HepG2 (cell line): ENCODE data around the gene YAP1. TPM values are rescaled to one million over a fixed set of nuclear protein-coding genes. Genes with fewer than 3 reads are reported as not detected.

Experiments
- FLYWCH1 ChIP-seq: sonication (generic); formaldehyde crosslinking; IDR thresholded peaks from 2 replicates; pipeline ENCODE4 v1.8.1; 2023; ENCODE audit warnings: mild to moderate bottlenecking, missing genetic modification reagents
- ZNF501 ChIP-seq: sonication (generic); formaldehyde crosslinking; IDR thresholded peaks from 2 replicates; pipeline ENCODE4 v1.5.1; 2020; ENCODE audit warnings: mild to moderate bottlenecking, moderate library complexity, missing genetic modification reagents
- polyA plus RNA-seq, 8 experiments: library from polyadenylated mRNA; depleted of rRNA in 3 of 8; stranded (reverse) in 7 of 8; unstranded in 1 of 8; fragments of >200 nt; fragmentation: Illumina TruSeq in 4 of 8; extraction: Trizol in 4 of 8; gene quantifications; 2 replicates each; pipeline versions ENCODE4 v1.2.1 to v1.2.3, GENCODE V29; 2011 to 2016; ENCODE audit warnings: low read depth in 4 of 8, missing spikeins in 1 of 8, mixed read lengths in 1 of 8; ENCODE audit not compliant: insufficient read depth in 1 of 8
- total RNA-seq, 5 experiments: library from RNA; depleted of rRNA; stranded (reverse); fragments of >200 nt; fragmentation: Illumina TruSeq; extraction: Trizol; gene quantifications; 2 replicates each; pipeline ENCODE4 v1.2.3, GENCODE V29; 2016; ENCODE audit warnings: low read depth in 1 of 5
- TF ChIP-seq, protein P1 (sequence below), 2 experiments: fragments of 450-650 bp in 1 of 2; sonication (generic) in 1 of 2; formaldehyde crosslinking in 1 of 2; IDR thresholded peaks; 2 replicates each; pipeline versions ENCODE4 v1.6.1 to v1.8.0; 2016 to 2022; ENCODE audit warnings: antibody characterized with exemption in 1 of 2, mild to moderate bottlenecking in 1 of 2, missing genetic modification reagents in 1 of 2
- TF ChIP-seq, protein P2 (sequence below): sonication (generic); formaldehyde crosslinking; IDR thresholded peaks from one replicate; pipeline ENCODE4 v1.5.1; 2020; ENCODE audit warnings: mild to moderate bottlenecking, missing genetic modification reagents; ENCODE audit errors: not compliant biosample characterization
- TF ChIP-seq, protein P3 (sequence below): sonication (generic); formaldehyde crosslinking; IDR thresholded peaks from 2 replicates; pipeline ENCODE4 v1.8.1; 2022; ENCODE audit warnings: mild to moderate bottlenecking, missing genetic modification reagents

The YAP1 gene
- total and polyA plus RNA-seq, 2 of the 13 experiments (the other 11 are each of a cell fraction or from before 2014, with no cell fraction given): 59.5 to 91.0 TPM

- TF ChIP-seq, protein P1, sequence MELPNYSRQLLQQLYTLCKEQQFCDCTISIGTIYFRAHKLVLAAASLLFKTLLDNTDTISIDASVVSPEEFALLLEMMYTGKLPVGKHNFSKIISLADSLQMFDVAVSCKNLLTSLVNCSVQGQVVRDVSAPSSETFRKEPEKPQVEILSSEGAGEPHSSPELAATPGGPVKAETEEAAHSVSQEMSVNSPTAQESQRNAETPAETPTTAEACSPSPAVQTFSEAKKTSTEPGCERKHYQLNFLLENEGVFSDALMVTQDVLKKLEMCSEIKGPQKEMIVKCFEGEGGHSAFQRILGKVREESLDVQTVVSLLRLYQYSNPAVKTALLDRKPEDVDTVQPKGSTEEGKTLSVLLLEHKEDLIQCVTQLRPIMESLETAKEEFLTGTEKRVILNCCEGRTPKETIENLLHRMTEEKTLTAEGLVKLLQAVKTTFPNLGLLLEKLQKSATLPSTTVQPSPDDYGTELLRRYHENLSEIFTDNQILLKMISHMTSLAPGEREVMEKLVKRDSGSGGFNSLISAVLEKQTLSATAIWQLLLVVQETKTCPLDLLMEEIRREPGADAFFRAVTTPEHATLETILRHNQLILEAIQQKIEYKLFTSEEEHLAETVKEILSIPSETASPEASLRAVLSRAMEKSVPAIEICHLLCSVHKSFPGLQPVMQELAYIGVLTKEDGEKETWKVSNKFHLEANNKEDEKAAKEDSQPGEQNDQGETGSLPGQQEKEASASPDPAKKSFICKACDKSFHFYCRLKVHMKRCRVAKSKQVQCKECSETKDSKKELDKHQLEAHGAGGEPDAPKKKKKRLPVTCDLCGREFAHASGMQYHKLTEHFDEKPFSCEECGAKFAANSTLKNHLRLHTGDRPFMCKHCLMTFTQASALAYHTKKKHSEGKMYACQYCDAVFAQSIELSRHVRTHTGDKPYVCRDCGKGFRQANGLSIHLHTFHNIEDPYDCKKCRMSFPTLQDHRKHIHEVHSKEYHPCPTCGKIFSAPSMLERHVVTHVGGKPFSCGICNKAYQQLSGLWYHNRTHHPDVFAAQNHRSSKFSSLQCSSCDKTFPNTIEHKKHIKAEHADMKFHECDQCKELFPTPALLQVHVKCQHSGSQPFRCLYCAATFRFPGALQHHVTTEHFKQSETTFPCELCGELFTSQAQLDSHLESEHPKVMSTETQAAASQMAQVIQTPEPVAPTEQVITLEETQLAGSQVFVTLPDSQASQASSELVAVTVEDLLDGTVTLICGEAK (IDR thresholded peaks at IDR 0.05): no peak
- TF ChIP-seq, protein P1 (CRISPR knock-in tag; IDR thresholded peaks at IDR 0.05): no peak
- TF ChIP-seq FLYWCH1 (CRISPR knock-in tag): no peak
- no peak for TF ChIP-seq ZNF501
- TF ChIP-seq, protein P2, sequence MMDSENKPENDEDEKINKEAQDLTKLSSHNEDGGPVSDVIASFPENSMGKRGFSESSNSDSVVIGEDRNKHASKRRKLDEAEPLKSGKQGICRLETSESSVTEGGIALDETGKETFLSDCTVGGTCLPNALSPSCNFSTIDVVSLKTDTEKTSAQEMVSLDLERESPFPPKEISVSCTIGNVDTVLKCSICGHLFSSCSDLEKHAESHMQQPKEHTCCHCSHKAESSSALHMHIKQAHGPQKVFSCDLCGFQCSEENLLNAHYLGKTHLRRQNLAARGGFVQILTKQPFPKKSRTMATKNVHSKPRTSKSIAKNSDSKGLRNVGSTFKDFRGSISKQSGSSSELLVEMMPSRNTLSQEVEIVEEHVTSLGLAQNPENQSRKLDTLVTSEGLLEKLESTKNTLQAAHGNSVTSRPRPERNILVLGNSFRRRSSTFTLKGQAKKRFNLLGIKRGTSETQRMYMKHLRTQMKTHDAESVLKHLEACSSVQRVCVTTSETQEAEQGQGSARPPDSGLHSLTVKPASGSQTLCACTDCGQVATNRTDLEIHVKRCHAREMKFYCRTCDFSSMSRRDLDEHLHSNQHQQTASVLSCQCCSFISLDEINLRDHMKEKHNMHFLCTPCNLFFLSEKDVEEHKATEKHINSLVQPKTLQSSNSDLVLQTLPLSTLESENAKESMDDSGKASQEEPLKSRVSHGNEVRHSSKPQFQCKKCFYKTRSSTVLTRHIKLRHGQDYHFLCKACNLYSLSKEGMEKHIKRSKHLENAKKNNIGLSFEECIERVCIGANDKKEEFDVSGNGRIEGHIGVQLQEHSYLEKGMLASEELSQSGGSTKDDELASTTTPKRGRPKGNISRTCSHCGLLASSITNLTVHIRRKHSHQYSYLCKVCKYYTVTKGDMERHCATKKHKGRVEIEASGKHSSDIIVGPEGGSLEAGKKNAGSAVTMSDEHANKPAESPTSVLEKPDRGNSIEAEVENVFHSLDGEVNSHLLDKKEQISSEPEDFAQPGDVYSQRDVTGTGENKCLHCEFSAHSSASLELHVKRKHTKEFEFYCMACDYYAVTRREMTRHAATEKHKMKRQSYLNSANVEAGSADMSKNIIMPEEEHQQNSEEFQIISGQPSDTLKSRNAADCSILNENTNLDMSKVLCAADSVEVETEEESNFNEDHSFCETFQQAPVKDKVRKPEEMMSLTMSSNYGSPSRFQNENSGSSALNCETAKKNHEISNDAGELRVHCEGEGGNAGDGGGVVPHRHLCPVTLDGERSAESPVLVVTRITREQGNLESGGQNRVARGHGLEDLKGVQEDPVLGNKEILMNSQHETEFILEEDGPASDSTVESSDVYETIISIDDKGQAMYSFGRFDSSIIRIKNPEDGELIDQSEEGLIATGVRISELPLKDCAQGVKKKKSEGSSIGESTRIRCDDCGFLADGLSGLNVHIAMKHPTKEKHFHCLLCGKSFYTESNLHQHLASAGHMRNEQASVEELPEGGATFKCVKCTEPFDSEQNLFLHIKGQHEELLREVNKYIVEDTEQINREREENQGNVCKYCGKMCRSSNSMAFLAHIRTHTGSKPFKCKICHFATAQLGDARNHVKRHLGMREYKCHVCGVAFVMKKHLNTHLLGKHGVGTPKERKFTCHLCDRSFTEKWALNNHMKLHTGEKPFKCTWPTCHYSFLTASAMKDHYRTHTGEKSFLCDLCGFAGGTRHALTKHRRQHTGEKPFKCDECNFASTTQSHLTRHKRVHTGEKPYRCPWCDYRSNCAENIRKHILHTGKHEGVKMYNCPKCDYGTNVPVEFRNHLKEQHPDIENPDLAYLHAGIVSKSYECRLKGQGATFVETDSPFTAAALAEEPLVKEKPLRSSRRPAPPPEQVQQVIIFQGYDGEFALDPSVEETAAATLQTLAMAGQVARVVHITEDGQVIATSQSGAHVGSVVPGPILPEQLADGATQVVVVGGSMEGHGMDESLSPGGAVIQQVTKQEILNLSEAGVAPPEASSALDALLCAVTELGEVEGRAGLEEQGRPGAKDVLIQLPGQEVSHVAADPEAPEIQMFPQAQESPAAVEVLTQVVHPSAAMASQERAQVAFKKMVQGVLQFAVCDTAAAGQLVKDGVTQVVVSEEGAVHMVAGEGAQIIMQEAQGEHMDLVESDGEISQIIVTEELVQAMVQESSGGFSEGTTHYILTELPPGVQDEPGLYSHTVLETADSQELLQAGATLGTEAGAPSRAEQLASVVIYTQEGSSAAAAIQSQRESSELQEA (CRISPR knock-in tag): no peak
- TF ChIP-seq, protein P3, sequence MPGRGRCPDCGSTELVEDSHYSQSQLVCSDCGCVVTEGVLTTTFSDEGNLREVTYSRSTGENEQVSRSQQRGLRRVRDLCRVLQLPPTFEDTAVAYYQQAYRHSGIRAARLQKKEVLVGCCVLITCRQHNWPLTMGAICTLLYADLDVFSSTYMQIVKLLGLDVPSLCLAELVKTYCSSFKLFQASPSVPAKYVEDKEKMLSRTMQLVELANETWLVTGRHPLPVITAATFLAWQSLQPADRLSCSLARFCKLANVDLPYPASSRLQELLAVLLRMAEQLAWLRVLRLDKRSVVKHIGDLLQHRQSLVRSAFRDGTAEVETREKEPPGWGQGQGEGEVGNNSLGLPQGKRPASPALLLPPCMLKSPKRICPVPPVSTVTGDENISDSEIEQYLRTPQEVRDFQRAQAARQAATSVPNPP: no peak
Measured at GRCh38 chr11:102177126-102177525, 66.9 kb downstream of the YAP1 start (continued).
